GM23338 (cell line): Measurements from ENCODE around the gene C17orf114.

Experiments
- ATAC-seq: fragments of 200-7000 bp; cut with Tn5 transposase; 3 replicates; pipeline ENCODE4 v1.9.1; 2020
- DNase-seq: peaks from one replicate; pipeline ENCODE4 v3.0.0-alpha.2; 2015; ENCODE audit warnings: low spot score
- H2AFZ ChIP-seq: fragments of 200-600 bp; sonication (generic); 2 replicates; pipeline ENCODE4 v1.8.0; 2016; ENCODE audit warnings: antibody characterized with exemption, mild to moderate bottlenecking, moderate library complexity
- H3F3A ChIP-seq: fragments of 200-600 bp; sonication (generic); replicated peaks from 2 replicates; pipeline ENCODE4 v1.8.0; 2017; ENCODE audit warnings: antibody characterized with exemption, mixed run types, low read depth
- H3K27ac ChIP-seq: fragments of 200-600 bp; sonication (generic); 2 replicates; pipeline ENCODE4 v1.6.1; 2016; ENCODE audit warnings: low read depth
- H3K27me3 ChIP-seq: fragments of 200-600 bp; sonication (generic); 2 replicates; pipeline ENCODE4 v1.8.0; 2016; ENCODE audit warnings: mild to moderate bottlenecking, mixed run types, moderate library complexity; ENCODE audit not compliant: insufficient read depth
- H3K36me3 ChIP-seq: fragments of 200-600 bp; sonication (generic); 2 replicates; pipeline ENCODE4 v1.8.0; 2016; ENCODE audit warnings: mild to moderate bottlenecking; ENCODE audit not compliant: insufficient read depth
- H3K4me1 ChIP-seq: fragments of 200-600 bp; sonication (generic); 2 replicates; pipeline ENCODE4 v1.8.0; 2016; ENCODE audit warnings: mild to moderate bottlenecking, moderate library complexity; ENCODE audit not compliant: insufficient read depth
- H3K4me2 ChIP-seq: fragments of 200-600 bp; sonication (generic); 2 replicates; pipeline ENCODE4 v1.7.1; 2017; ENCODE audit warnings: mixed run types
- H3K4me3 ChIP-seq: fragments of 200-600 bp; sonication (generic); 2 replicates; pipeline ENCODE4 v1.6.1; 2016; ENCODE audit warnings: mixed run types
- H3K79me2 ChIP-seq: fragments of 200-600 bp; sonication (generic); replicated peaks from 2 replicates; pipeline ENCODE4 v1.8.0; 2017; ENCODE audit warnings: mild to moderate bottlenecking; ENCODE audit not compliant: insufficient read depth
- H3K9me2 ChIP-seq: fragments of 200-600 bp; sonication (generic); 2 replicates; pipeline ENCODE4 v1.8.0; 2017; ENCODE audit not compliant: insufficient read depth
- H4K20me1 ChIP-seq: fragments of 200-600 bp; sonication (generic); replicated peaks from 2 replicates; pipeline ENCODE4 v1.8.0; 2017; ENCODE audit warnings: mild to moderate bottlenecking; ENCODE audit not compliant: insufficient read depth
- H3K27ac Mint-ChIP-seq: 2 replicates; pipeline ENCODE4 v1.8.0; 2020; ENCODE audit warnings: inconsistent platforms, mild to moderate bottlenecking, moderate library complexity, mixed read lengths
- H3K27me3 Mint-ChIP-seq: 3 replicates; pipeline ENCODE4 v1.8.0; 2022; ENCODE audit warnings: low read depth, mild to moderate bottlenecking, moderate library complexity, mixed read lengths, inconsistent platforms; ENCODE audit not compliant: insufficient read depth, poor library complexity
- H3K36me3 Mint-ChIP-seq: 3 replicates; pipeline ENCODE4 v1.8.0; 2021; ENCODE audit warnings: low read depth, mild to moderate bottlenecking, inconsistent platforms, moderate library complexity, mixed read lengths
- H3K4me1 Mint-ChIP-seq: 3 replicates; pipeline ENCODE4 v1.8.0; 2020; ENCODE audit warnings: mild to moderate bottlenecking, inconsistent platforms, mixed read lengths
- H3K4me3 Mint-ChIP-seq: 3 replicates; pipeline ENCODE4 v1.8.0; 2021; ENCODE audit warnings: moderate library complexity, mild to moderate bottlenecking, inconsistent platforms, mixed read lengths
- H3K9me3 Mint-ChIP-seq: 3 replicates; pipeline ENCODE4 v1.8.0; 2020; ENCODE audit warnings: moderate library complexity, mild to moderate bottlenecking, inconsistent platforms, mixed read lengths
- CREB1 ChIP-seq: fragments of 250-450 bp; sonication (Bioruptor Pico); IDR thresholded peaks from 2 replicates; pipeline ENCODE4 v1.5.0; 2020; ENCODE audit warnings: low read depth, mild to moderate bottlenecking, moderate library complexity
- EZH2 ChIP-seq: fragments of 200-600 bp; sonication (generic); IDR thresholded peaks from one replicate; pipeline ENCODE4 v1.8.0; 2017; ENCODE audit warnings: antibody characterized with exemption, mild to moderate bottlenecking, low read depth; ENCODE audit not compliant: unreplicated experiment
- EZH2phosphoT487 ChIP-seq: fragments of 200-600 bp; sonication (generic); IDR thresholded peaks from one replicate; pipeline ENCODE4 v1.8.1; 2018; ENCODE audit warnings: antibody characterized with exemption; ENCODE audit not compliant: unreplicated experiment
- JUNB ChIP-seq: IDR thresholded peaks from one replicate; pipeline ENCODE4 v1.6.1; 2016; ENCODE audit warnings: antibody characterized with exemption; ENCODE audit not compliant: unreplicated experiment
- NANOG ChIP-seq: IDR thresholded peaks from 2 replicates; pipeline ENCODE4 v1.6.1; 2016; ENCODE audit warnings: antibody characterized with exemption, borderline replicate concordance
- POLR2AphosphoS5 ChIP-seq: IDR thresholded peaks from 2 replicates; pipeline ENCODE4 v1.6.1; 2016; ENCODE audit warnings: antibody characterized with exemption, low read depth
- STAT1 ChIP-seq: IDR thresholded peaks from one replicate; pipeline ENCODE4 v1.6.1; 2016; ENCODE audit warnings: antibody characterized with exemption; ENCODE audit not compliant: unreplicated experiment
- ZNF114 ChIP-seq: fragments of 250-450 bp; sonication (Bioruptor Pico); IDR thresholded peaks from 2 replicates; pipeline ENCODE4 v1.5.0; 2020; ENCODE audit warnings: mild to moderate bottlenecking, moderate library complexity
- ZNF331 ChIP-seq: fragments of 250-450 bp; sonication (Bioruptor Pico); IDR thresholded peaks from 2 replicates; pipeline ENCODE4 v1.5.0; 2020; ENCODE audit warnings: low read depth, mild to moderate bottlenecking, moderate library complexity
- TF ChIP-seq, protein P1 (sequence below): IDR thresholded peaks from 2 replicates; pipeline ENCODE4 v1.6.1; 2016; ENCODE audit warnings: antibody characterized with exemption
- TF ChIP-seq, protein P2 (sequence below): IDR thresholded peaks from one replicate; pipeline ENCODE4 v1.6.1; 2018; ENCODE audit warnings: antibody characterized with exemption; ENCODE audit not compliant: unreplicated experiment
- TF ChIP-seq, protein P3 (sequence below), 2 experiments: fragments of 200-600 bp in 1 of 2; sonication (generic) in 1 of 2; conservative IDR thresholded peaks; 2 replicates each; pipeline versions ENCODE4 v1.5.1 to v1.6.1; 2016 to 2017; ENCODE audit warnings: antibody characterized with exemption in 2 of 2, low read depth in 2 of 2, mild to moderate bottlenecking in 2 of 2, moderate library complexity in 1 of 2

Gene C17orf114

DNA sequence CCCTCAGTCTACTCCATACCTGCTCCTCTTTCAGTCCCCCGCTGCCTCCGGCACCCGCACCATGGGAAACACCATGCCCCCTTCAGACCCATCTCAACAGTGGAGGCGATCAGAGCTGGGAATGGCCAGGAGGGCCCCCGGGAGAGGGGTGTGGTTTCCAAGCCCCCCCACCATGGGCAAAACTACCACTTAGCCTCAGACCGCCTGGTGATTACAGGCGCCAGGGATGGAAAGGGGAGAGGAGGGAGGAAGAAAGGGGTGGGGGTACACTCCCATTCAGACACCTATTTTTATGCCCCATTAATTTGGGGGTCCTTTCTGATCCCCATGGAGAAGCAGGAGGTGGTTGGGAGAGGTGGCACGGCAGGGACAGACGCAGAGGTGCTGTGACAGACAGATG is at the start of gene C17orf114:
C17orf114 (minus strand) TSS at position 101 of the 400 bp plus-strand sequence.
- Mint-ChIP-seq H3K4me3 (no peak within 1 kb of the TSS; the same call in 2 of the 3 replicates), H3K4me1 (peaks cover 7% of the 10 kb centered on the region; the same call in 2 of the 3 replicates), H3K27ac (peak within 1 kb of the TSS; percentile 11; the same call in 1 of the 2 replicates), H3K36me3 (peaks cover 21% of the 10 kb centered on the region), H3K9me3 (peaks cover 3% of the 10 kb centered on the region; the same call in 1 of the 3 replicates), H3K27me3 (peaks cover 13% of the 10 kb centered on the region)
- Histone ChIP-seq H2AFZ (no peak within 1 kb of the TSS), H4K20me1 (no peaks in the 10 kb centered on the region; the same call in 1 of the 2 replicates), H3K9me2 (no peaks in the 10 kb centered on the region), H3F3A (no peaks in the 10 kb centered on the region; the same call in 1 of the 2 replicates), H3K36me3 (peaks cover 13% of the 10 kb centered on the region; the same call in 1 of the 2 replicates), H3K27me3 (no peaks in the 10 kb centered on the region), H3K79me2 (peaks cover 5% of the 10 kb centered on the region), H3K4me3 (no peak within 1 kb of the TSS), H3K4me1 (peaks cover 3% of the 10 kb centered on the region; the same call in 1 of the 2 replicates), H3K4me2 (no peak within 1 kb of the TSS), H3K27ac (no peak within 1 kb of the TSS)
- DNase-seq (no peak), ATAC-seq (no peak)
- TF ChIP-seq CREB1 (CRISPR knock-in tag) (no peak), STAT1 (no peak), POLR2AphosphoS5 (no peak), JUNB (no peak)

DNA sequence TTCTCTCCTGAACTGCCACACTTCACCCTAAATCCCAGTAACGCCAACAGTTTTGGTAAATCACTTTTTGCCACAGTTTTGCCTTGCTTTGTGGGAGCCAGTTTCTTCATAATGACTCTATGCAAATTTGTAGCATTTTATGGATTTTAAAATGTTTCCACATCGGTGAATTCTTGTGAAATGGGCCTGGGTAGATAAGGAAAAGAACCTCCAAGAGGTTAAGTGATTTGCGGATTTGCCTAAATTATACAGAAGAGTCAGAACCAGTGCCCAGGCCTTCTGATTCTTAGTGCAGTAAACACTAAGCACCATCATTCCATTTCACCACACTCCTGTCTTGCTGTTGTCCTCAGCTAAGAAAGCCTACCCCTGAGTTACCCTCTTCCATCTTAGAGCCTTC is 49.0 kb upstream of the C17orf114 start:
- Histone ChIP-seq H3K4me3 (no peak overlapping the region), H2AFZ (no peak overlapping the region), H3K9me2 (no peaks in the 10 kb centered on the region), H3K36me3 (no peaks in the 10 kb centered on the region), H3K27me3 (no peaks in the 10 kb centered on the region), H3K4me2 (peak overlapping the region; percentile 6; the same call in 1 of the 2 replicates), H3K4me1 (peaks cover 43% of the 10 kb centered on the region), H4K20me1 (no peaks in the 10 kb centered on the region; the same call in 1 of the 2 replicates), H3K27ac (peak overlapping the region; percentile 91), H3K79me2 (peaks cover 51% of the 10 kb centered on the region), H3F3A (peaks cover 3% of the 10 kb centered on the region; the same call in 1 of the 2 replicates)
- Mint-ChIP-seq H3K27ac (peak overlapping the region; percentile 56), H3K27me3 (peaks cover 17% of the 10 kb centered on the region), H3K9me3 (no peaks in the 10 kb centered on the region; the same call in 2 of the 3 replicates), H3K36me3 (peaks cover 4% of the 10 kb centered on the region; the same call in 1 of the 3 replicates), H3K4me3 (no peak overlapping the region; the same call in 2 of the 3 replicates), H3K4me1 (peaks cover 62% of the 10 kb centered on the region)
- no peak for DNase-seq
- TF ChIP-seq CREB1 (CRISPR knock-in tag) (no peak), EZH2phosphoT487 (no peak), EZH2 (no peak), JUNB (no peak), NANOG (no peak), ZNF114 (CRISPR knock-in tag) (no peak), ZNF331 (CRISPR knock-in tag) (no peak), STAT1 (no peak)
- TF ChIP-seq, protein P1, sequence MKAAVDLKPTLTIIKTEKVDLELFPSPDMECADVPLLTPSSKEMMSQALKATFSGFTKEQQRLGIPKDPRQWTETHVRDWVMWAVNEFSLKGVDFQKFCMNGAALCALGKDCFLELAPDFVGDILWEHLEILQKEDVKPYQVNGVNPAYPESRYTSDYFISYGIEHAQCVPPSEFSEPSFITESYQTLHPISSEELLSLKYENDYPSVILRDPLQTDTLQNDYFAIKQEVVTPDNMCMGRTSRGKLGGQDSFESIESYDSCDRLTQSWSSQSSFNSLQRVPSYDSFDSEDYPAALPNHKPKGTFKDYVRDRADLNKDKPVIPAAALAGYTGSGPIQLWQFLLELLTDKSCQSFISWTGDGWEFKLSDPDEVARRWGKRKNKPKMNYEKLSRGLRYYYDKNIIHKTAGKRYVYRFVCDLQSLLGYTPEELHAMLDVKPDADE, result no peak
- TF ChIP-seq, protein P2, sequence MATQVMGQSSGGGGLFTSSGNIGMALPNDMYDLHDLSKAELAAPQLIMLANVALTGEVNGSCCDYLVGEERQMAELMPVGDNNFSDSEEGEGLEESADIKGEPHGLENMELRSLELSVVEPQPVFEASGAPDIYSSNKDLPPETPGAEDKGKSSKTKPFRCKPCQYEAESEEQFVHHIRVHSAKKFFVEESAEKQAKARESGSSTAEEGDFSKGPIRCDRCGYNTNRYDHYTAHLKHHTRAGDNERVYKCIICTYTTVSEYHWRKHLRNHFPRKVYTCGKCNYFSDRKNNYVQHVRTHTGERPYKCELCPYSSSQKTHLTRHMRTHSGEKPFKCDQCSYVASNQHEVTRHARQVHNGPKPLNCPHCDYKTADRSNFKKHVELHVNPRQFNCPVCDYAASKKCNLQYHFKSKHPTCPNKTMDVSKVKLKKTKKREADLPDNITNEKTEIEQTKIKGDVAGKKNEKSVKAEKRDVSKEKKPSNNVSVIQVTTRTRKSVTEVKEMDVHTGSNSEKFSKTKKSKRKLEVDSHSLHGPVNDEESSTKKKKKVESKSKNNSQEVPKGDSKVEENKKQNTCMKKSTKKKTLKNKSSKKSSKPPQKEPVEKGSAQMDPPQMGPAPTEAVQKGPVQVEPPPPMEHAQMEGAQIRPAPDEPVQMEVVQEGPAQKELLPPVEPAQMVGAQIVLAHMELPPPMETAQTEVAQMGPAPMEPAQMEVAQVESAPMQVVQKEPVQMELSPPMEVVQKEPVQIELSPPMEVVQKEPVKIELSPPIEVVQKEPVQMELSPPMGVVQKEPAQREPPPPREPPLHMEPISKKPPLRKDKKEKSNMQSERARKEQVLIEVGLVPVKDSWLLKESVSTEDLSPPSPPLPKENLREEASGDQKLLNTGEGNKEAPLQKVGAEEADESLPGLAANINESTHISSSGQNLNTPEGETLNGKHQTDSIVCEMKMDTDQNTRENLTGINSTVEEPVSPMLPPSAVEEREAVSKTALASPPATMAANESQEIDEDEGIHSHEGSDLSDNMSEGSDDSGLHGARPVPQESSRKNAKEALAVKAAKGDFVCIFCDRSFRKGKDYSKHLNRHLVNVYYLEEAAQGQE, result no peak
- TF ChIP-seq, protein P3, sequence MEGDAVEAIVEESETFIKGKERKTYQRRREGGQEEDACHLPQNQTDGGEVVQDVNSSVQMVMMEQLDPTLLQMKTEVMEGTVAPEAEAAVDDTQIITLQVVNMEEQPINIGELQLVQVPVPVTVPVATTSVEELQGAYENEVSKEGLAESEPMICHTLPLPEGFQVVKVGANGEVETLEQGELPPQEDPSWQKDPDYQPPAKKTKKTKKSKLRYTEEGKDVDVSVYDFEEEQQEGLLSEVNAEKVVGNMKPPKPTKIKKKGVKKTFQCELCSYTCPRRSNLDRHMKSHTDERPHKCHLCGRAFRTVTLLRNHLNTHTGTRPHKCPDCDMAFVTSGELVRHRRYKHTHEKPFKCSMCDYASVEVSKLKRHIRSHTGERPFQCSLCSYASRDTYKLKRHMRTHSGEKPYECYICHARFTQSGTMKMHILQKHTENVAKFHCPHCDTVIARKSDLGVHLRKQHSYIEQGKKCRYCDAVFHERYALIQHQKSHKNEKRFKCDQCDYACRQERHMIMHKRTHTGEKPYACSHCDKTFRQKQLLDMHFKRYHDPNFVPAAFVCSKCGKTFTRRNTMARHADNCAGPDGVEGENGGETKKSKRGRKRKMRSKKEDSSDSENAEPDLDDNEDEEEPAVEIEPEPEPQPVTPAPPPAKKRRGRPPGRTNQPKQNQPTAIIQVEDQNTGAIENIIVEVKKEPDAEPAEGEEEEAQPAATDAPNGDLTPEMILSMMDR (conservative IDR thresholded peaks at IDR 0.05; ENCODE audit: low read depth in 2 of 2), result no peak
- no peak for ATAC-seq
